DMS 273 (cell line): ENCODE data around the gene LGR6.
"Not testable (repeated sequence)": the region's sequence is repeated elsewhere in the genome, so short reads cannot be mapped to it uniquely, and the experiment has no call there.

Experiments
- DNase-seq: peaks from one replicate; lab custom pipeline; 2025; ENCODE audit not compliant: unreplicated experiment; lab: John Stamatoyannopoulos, UW

Gene LGR6

GRCh38 chr1:202237052-202237451 is 43.5 kb downstream of the LGR6 start:
- DNase-seq = peak; percentile 91

- DNase-seq = no peak
Measured at GRCh38 chr1:202238914-202239313, 45.3 kb downstream of the LGR6 start.

- not testable (repeated sequence) for DNase-seq
Measured at GRCh38 chr1:202240226-202240625, 46.6 kb downstream of the LGR6 start.

- no peak for DNase-seq
Measured at GRCh38 chr1:202240956-202241355, 47.4 kb downstream of the LGR6 start.

GRCh38 chr1:202241376-202242079 is 47.9 kb downstream of the LGR6 start:
- no peak for DNase-seq

- no peak for DNase-seq
Measured at GRCh38 chr1:202242080-202242419, 48.5 kb downstream of the LGR6 start.

GRCh38 chr1:202243006-202243405 is 49.4 kb downstream of the LGR6 start:
- DNase-seq = no peak

GRCh38 chr1:202244841-202245261 is 51.3 kb downstream of the LGR6 start:
- peak; percentile 86 for DNase-seq

- no peak for DNase-seq
Measured at GRCh38 chr1:202245391-202245790, 51.8 kb downstream of the LGR6 start.

- DNase-seq = no peak
Measured at GRCh38 chr1:202247104-202247503, 53.5 kb downstream of the LGR6 start.

- DNase-seq = peak; percentile 67
Measured at GRCh38 chr1:202247837-202248795, 54.5 kb downstream of the LGR6 start.

- DNase-seq = no peak
Measured at GRCh38 chr1:202248861-202249260, 55.3 kb downstream of the LGR6 start.

GRCh38 chr1:202249436-202249835 is 55.8 kb downstream of the LGR6 start:
- DNase-seq = no peak

GRCh38 chr1:202249846-202250245 is 56.2 kb downstream of the LGR6 start:
- no peak for DNase-seq

GRCh38 chr1:202250982-202251381 is 57.4 kb downstream of the LGR6 start:
- no peak for DNase-seq

- no peak for DNase-seq
Measured at GRCh38 chr1:202251424-202252256, 58.0 kb downstream of the LGR6 start.

GRCh38 chr1:202252271-202252670 is 58.7 kb downstream of the LGR6 start:
- DNase-seq = no peak

GRCh38 chr1:202254454-202255252 is 61.1 kb downstream of the LGR6 start:
- DNase-seq = no peak

- no peak for DNase-seq
Measured at GRCh38 chr1:202255343-202255742, 61.7 kb downstream of the LGR6 start.

GRCh38 chr1:202259705-202260104 is 66.1 kb downstream of the LGR6 start:
- no peak for DNase-seq
